Fibroblast of pulmonary artery (primary cell): ENCODE results near the gene OGFR.

Source experiments
- DNase-seq: peaks from one replicate; pipeline ENCODE4 v3.0.0-alpha.2; 2010; ENCODE audit warnings: low read depth
- H3K4me3 ChIP-seq: replicated peaks from 2 replicates; pipeline ENCODE4 v1.5.1; 2011; ENCODE audit warnings: low read depth, mild to moderate bottlenecking, control low read depth, low read length, moderate library complexity
- TF ChIP-seq, protein P1 (sequence below): IDR thresholded peaks from 2 replicates; pipeline ENCODE4 v1.5.1; 2011; ENCODE audit warnings: mild to moderate bottlenecking, control low read depth, low read length, inconsistent platforms; ENCODE audit errors: missing control alignments

The OGFR gene

DNA sequence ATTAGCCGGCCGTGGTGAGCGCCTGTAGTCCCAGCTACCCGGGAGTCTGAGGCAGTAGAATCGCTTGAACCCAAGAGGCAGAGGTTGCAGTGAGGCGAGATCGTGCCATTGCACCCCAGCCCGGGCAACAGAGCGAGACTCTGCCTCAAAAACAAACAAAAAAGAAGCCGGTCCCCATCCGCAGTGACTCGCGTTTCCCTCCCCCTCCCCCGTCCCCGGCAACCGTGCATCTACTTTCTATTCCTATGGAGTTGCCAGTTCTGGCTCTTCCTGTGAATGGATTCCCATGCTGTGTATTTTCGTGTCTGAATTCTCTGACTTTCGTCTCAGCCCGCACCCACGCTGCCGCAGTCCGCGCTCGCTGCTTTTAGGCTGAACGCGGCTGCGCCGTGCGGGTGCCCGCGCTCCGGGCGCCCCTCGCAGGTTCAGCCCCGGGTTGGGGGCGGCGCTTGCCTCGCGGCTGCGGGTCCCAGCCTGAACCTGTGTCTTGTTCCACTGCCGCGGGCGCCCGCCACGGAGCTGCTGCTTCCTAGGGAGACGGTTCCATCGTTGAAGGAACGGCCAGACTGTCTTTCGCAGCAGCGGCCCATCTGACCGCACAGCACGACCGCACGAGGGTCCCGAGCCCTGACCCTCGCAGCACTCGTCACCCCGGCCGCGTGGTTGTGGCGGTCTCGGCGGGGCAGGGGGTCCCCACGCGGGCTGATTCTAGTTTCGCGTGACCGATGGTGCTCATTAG, 9.4 kb upstream of the OGFR start:
- TF ChIP-seq, protein P1, sequence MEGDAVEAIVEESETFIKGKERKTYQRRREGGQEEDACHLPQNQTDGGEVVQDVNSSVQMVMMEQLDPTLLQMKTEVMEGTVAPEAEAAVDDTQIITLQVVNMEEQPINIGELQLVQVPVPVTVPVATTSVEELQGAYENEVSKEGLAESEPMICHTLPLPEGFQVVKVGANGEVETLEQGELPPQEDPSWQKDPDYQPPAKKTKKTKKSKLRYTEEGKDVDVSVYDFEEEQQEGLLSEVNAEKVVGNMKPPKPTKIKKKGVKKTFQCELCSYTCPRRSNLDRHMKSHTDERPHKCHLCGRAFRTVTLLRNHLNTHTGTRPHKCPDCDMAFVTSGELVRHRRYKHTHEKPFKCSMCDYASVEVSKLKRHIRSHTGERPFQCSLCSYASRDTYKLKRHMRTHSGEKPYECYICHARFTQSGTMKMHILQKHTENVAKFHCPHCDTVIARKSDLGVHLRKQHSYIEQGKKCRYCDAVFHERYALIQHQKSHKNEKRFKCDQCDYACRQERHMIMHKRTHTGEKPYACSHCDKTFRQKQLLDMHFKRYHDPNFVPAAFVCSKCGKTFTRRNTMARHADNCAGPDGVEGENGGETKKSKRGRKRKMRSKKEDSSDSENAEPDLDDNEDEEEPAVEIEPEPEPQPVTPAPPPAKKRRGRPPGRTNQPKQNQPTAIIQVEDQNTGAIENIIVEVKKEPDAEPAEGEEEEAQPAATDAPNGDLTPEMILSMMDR, result no peak
- peak; percentile 43 for DNase-seq

DNA sequence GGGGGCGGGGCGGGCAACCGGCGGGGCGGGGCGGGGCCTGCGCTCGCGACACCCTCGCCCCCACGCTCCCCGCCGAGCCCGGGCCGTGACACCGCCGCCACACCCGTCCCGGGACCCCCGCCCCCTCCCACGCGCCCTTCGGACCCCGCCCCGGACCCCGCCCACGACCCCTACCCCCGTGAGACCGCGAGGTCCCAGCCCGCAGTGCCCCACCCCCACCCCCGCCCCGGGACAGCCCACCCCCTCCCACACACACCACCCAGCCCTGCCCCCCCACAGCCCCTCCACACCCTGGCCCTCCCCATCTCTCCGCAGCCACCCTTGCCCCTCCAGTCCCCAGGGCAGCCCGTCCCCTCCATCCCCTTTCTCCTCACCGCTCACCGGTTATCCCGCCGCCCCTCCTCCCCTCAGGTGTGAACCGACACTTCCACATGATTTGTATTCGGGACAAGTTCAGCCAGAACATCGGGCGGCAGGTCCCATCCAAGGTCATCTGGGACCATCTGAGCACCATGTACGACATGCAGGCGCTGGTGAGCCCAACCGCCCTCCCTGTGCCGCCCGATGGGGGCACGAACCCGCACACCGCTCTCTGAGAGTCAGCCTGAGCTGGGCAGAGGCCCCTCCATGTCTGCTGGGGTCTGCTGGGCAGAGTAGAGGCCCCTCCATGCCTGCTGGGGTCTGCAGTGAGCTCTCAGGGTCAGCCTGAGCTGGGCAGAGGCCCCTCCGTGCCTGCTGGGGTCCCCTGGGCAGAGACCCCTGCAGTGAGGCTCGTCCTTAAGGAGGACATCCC, 7.7 kb upstream of the OGFR start:
- peak overlapping the region; percentile 61 for H3K4me3 ChIP-seq
- TF ChIP-seq, protein P1, result no peak
- no peak for DNase-seq

More for the DNA sequence above, 9.4 kb upstream of the OGFR start:
- peak overlapping the region; percentile 64 for H3K4me3 ChIP-seq

DNA sequence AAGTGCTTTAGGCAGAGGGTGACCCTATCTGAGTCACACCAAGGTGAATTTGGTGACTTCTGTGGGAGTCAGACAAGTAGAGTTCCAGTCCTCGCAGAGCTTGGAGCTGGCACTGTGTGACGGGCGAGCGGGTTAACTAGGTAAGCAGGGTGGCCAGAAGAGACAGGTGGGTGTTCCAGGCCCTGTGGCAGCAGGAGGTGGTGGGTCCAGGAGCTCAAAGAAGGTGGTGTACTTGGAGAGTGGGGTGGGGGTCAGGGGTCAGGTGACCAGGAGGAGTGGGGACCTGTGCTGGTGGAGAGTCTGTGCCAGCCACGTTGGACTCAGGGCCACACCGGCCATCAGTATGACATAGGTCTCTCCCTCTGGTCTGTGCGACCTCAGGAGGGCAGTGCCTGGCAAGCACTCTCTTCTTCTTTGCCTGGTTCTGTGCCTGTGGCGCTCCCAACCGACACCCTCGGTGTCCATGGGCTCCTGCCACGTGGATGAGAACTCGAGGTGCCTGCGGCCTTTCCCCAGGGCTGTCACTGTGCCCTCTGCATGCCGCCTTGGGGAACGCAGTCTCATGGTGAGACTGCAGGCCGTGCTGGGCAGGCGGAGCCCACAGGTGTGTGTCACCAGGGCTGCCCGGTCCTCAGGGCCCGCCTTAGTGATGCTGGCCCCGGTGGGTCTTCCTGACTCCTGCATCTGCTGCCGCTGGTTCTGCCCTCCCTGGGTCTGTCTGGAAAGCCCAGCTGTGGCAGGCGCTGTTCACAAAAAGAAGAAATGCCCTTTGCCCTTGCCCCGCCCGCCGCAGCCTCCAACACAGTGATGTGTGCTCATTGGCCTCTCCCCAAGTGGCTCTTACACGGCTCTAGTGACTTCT, 6.7 kb upstream of the OGFR start:
- H3K4me3 ChIP-seq, result peak overlapping the region; percentile 61
- no peak for DNase-seq
- TF ChIP-seq, protein P1, result no peak

DNA sequence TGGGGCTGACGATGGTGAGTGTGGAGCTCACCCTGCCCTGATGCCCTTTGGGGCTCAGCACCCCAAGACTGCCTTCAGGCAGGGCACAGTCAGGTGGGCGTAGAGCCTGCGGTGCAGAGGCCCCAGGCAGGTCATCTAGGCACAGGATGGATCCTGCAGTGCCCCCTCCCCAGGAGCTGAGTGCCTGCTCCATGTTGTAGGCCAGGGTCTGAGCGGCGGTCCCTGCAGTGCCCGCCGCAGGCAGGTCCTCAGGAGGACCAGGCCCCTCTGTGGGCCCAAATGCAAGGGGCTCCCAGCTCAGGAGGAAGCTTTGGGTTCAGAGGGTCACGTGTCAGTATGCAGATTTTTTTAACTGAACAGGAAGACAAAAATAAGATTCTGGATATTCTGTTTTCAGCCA, 5.6 kb upstream of the OGFR start:
- TF ChIP-seq, protein P1, result no peak
- DNase-seq, result no peak
- H3K4me3 ChIP-seq, result no peak overlapping the region

DNA sequence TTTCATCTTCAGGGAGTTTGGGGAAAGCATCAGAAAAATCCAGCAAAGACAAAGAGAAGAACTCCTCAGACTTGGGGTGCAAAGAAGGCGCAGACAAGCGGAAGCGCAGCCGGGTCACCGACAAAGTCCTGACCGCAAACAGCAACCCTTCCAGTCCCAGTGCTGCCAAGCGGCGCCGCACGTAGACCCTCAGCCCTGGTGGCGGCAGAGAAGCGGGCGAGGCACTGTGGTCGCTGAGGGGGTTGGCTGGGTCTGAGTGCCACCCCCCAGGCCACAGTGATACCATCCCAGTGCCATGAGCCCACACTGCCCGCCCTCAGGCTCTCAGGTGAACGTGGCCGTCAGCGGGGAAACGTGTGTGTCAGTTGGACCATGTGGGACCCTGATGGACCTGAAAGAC, 5.2 kb upstream of the OGFR start:
- no peak for DNase-seq
- TF ChIP-seq, protein P1, result no peak
- H3K4me3 ChIP-seq, result no peak overlapping the region

DNA sequence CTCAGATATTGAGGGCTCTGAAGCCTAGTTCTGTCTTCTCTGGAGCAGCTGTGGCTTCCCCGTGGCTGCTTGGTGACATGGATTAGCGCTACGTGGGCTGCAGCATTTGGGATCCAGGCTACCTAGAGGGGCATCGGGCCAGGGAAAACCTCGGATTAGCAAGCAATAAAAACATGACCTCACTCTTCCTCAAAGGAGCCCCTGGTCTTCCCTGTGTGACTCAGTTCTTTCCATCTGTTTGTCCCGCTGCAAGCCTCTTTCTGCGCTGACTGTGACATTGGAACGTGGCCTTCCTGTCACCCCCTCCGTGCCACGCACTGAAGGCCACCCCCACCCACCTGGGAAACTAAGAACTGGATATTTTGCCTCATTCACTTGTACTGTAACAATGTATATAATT, 4.8 kb upstream of the OGFR start:
- TF ChIP-seq, protein P1, result no peak
- H3K4me3 ChIP-seq, result no peak overlapping the region
- no peak for DNase-seq
